GM18526 (cell line): ENCODE results near the gene WWC2.
A peak's percentile ranks its signal among the peaks of the same experiment; 100 is the strongest.

Experiments
- POLR2A ChIP-seq: IDR thresholded peaks from 3 replicates; pipeline ENCODE4 v1.6.1; 2011; ENCODE audit not compliant: insufficient read length; ENCODE audit errors: extremely low read depth

Gene WWC2

GRCh38 chr4:183266371-183266770 is 167.3 kb downstream of the WWC2 start:
- no peak for TF ChIP-seq POLR2A

DNA sequence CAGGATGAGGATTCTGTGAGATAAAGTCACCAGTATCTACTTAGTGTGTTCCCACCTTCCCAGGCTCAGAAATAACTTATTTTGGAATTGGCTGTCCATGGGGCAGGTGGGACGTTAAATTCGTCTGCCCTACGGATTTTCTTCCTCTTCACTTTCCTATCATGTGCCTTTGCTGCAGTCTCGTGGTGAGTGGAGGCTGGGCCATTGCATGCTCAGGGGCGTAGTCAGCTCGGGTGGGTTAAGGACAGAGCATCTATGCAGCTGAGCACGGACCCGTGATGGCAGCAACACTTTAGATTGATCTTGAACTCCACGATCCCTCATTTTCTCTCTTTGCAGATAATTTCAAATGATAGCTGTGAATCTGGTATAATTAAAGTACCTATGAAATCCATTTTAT is 169.5 kb downstream of the WWC2 start:
- TF ChIP-seq POLR2A, result no peak

GRCh38 chr4:183272384-183272783 is 173.3 kb downstream of the WWC2 start:
- TF ChIP-seq POLR2A, result no peak

- no peak for TF ChIP-seq POLR2A
Measured at GRCh38 chr4:183276106-183276505, 177.0 kb downstream of the WWC2 start.

- TF ChIP-seq POLR2A, result no peak
Measured at GRCh38 chr4:183284258-183284785, 185.3 kb downstream of the WWC2 start.

DNA sequence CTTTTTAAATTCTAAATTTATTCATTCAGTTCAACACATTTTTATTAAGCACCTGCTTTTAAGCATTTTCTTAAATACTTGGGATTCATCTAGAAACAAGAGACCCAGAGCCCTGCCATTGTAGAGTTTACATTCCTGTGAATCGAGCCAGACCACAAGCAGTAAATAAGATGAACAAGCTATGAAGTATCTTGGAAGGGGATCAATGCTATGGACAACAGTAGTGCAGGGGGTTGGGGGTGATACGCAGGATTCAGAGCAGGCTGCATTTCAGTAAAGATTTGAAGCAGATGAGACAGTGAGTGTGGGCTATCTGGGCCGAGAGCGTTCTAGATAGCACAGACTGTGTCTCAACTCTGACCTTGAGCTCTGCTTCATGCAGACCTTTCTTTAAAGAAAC is 185.9 kb downstream of the WWC2 start:
- no peak for TF ChIP-seq POLR2A

- TF ChIP-seq POLR2A, result no peak
Measured at GRCh38 chr4:183285886-183286285, 186.8 kb downstream of the WWC2 start.

GRCh38 chr4:183286590-183287308 is 187.7 kb downstream of the WWC2 start:
- TF ChIP-seq POLR2A, result no peak

- no peak for TF ChIP-seq POLR2A
Measured at GRCh38 chr4:183287309-183287659, 188.2 kb downstream of the WWC2 start.

DNA sequence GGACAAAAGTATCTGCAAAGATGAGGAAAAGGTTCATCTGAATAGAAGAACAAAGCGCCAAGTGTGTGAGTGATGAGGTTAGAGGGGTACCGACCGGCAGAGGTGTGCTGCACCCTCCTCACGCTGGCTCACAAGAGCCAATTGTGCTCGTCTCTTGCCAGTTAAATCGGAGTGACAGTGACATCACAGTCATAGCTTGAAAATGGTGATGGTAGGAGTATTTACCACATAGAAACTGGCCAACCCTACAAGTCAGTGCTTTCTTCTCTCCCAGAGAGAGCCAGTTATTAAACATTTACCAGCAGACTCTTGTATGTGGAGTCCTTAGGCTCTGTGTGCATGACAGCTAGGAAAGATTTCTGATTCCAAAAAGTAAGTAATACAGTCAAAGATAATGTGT is 188.6 kb downstream of the WWC2 start:
- TF ChIP-seq POLR2A, result peak; percentile 43

GRCh38 chr4:183288955-183289354 is 189.9 kb downstream of the WWC2 start:
- no peak for TF ChIP-seq POLR2A

DNA sequence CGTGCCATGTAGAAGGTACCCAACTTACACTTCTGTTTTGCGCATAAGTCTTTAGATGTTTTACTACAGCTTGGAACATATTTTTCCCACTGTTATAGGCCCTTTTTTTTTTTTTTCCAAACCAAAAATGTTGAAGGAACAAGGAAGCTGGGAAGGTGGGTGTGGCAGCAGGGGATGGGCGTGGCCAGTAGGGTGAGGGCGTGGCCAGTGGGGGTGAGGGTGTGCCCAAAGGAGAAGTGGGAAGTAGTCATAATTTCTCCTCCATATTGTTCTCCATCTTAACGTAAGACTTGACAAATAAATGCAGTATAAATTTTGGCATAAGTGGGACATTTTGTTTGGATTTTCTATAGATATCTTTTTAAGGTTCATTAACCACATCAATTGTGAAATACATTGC is 190.6 kb downstream of the WWC2 start:
- no peak for TF ChIP-seq POLR2A

DNA sequence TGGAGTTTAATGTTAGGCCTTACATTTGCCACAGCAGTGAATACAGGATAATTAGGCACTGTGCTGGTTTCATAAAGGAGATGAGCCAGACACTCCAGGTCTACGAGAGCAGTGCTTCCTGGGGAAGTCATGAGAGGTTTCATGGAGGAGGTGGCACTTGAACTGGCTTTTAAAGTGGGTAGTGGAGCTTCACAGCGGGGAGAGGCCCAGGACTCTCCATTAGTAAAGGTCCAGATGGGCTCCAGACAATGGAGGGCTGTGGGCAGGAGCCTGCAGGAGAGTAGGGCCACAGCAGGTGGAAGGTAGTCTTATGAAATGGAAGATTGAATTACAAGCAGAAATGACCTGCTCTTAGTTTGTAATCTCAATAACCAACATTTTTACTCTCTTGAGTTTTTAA is 192.0 kb downstream of the WWC2 start:
- no peak for TF ChIP-seq POLR2A

GRCh38 chr4:183295711-183296110 is 196.7 kb downstream of the WWC2 start:
- no peak for TF ChIP-seq POLR2A

GRCh38 chr4:183297675-183298074 is 198.6 kb downstream of the WWC2 start:
- TF ChIP-seq POLR2A, result no peak

DNA sequence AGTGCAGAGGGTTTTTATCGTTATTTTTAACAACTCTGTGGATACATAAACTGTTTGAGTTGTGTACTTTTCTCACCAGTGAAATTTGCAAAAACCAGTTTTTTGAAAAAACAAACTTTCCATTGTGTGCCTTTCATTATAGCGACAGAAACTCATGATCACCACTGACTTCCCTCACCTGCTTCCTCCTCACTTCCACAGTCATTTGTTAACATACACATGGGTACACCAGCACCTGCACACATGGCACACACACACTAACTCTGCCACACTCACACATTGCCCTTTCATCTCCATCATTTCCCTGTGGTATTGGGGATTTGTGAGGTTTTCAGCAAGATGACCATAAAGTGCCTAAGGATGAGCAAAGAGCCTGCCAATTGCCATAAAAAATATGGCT is 200.4 kb downstream of the WWC2 start:
- TF ChIP-seq POLR2A, result no peak

GRCh38 chr4:183300070-183300469 is 201.0 kb downstream of the WWC2 start:
- TF ChIP-seq POLR2A, result no peak
